Measurements from ENCODE around the gene RABGAP1L.

GRCh38 chr1:174413632-174414031 lies 254.3 kb downstream of the RABGAP1L start:
- TF ChIP-seq CTCF (conservative IDR thresholded peaks at IDR 0.05) (peak; percentile 67), ZFX (IDR thresholded peaks at IDR 0.05) (no peak)

All from C4-2B (cell line).